Measurements from ENCODE around the gene CAMK1D. TPM values are rescaled to one million over a fixed set of nuclear protein-coding genes. Genes with fewer than 3 reads are reported as not detected.

CAMK1D gene
- polyA plus RNA-seq, 1 donor (not counting 4 experiments of a cell fraction or from before 2014, with no cell fraction given): 0.76 TPM

DNA sequence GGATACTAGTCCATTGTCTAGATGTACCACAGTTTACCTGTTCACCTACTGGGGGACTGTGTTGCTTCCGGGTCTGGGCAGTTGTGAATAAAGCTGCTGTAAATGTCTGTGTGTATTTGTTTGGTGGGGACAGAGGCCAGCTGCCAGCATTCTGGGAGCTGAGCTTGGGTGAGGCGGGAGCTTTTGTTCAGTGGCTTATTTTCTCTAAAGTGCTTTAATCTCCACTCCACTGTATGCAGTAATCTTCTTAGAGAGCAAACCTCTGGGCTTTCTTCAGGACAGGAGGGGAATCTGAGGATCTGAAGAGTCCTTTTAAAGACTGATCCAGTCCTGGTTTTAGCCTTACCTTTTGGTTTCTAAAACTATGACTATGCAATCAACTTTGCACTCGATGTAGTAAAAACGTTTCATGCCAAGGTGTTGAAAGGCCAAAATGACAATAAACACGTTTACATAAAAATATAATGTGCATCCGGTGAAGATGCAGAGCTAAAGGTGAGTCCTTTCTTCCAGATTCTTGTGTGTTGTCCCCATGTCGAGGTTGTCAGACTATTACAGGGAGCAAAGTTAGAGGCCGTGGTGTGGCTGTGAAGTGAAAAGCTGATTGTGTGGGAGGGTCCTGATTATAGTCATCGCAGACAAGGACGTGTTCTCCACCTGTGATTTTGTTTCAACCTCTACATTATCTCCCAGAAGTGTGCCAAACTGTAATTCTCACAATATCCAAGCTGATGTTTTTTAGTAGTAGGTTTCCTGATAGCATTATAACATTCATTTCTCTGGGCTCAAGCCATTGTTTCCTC, 279.8 kb downstream of the CAMK1D start:
- TF ChIP-seq EZH2 (IDR thresholded peaks at IDR 0.05; ENCODE audit: low read length): no peak
- TF ChIP-seq, protein P1, sequence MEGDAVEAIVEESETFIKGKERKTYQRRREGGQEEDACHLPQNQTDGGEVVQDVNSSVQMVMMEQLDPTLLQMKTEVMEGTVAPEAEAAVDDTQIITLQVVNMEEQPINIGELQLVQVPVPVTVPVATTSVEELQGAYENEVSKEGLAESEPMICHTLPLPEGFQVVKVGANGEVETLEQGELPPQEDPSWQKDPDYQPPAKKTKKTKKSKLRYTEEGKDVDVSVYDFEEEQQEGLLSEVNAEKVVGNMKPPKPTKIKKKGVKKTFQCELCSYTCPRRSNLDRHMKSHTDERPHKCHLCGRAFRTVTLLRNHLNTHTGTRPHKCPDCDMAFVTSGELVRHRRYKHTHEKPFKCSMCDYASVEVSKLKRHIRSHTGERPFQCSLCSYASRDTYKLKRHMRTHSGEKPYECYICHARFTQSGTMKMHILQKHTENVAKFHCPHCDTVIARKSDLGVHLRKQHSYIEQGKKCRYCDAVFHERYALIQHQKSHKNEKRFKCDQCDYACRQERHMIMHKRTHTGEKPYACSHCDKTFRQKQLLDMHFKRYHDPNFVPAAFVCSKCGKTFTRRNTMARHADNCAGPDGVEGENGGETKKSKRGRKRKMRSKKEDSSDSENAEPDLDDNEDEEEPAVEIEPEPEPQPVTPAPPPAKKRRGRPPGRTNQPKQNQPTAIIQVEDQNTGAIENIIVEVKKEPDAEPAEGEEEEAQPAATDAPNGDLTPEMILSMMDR (optimal IDR thresholded peaks at IDR 0.05 in 1 of 3, IDR thresholded peaks at IDR 0.05 in 1 of 3, conservative IDR thresholded peaks at IDR 0.05 in 1 of 3; ENCODE audit: extremely low read depth in 1 of 3, insufficient read depth in 2 of 3, low read length in 3 of 3): no peak
- H3K36me3 ChIP-seq (ENCODE audit: control insufficient read depth in 2 of 2, extremely low read depth in 1 of 2, insufficient read depth in 2 of 2, low read length in 2 of 2): no peaks in the 10 kb centered on the region
- no peak overlapping the region for H2AFZ ChIP-seq (ENCODE audit: control insufficient read depth, low read length)
- no peak overlapping the region for H3K9ac ChIP-seq (ENCODE audit: control insufficient read depth, extremely low read depth, insufficient read depth, low read length)
- dilution Hi-C loops (cut with MboI; ENCODE audit: extremely low pct_ligation_motif_present, low sequenced_read_pairs): no loop called here
- no peak overlapping the region for H3K27ac ChIP-seq (ENCODE audit: control insufficient read depth, insufficient read depth, low read length)
- H3K79me2 ChIP-seq (ENCODE audit: control insufficient read depth, insufficient read depth, low read length): no peaks in the 10 kb centered on the region
- peaks cover 4% of the 10 kb centered on the region for H3K4me1 ChIP-seq (ENCODE audit: control insufficient read depth, extremely low read depth, insufficient read depth, low read length)
- no peaks in the 10 kb centered on the region for H4K20me1 ChIP-seq (ENCODE audit: control insufficient read depth, extremely low read depth, insufficient read depth, low read length)
- no peaks in the 10 kb centered on the region for H3K9me1 ChIP-seq (ENCODE audit: control insufficient read depth, extremely low read depth, insufficient read depth, low read length)
- H3K9me3 ChIP-seq (ENCODE audit: control insufficient read depth, low read depth, low read length): peaks cover 11% of the 10 kb centered on the region
- no peaks in the 10 kb centered on the region for H3K27me3 ChIP-seq (ENCODE audit: control insufficient read depth, extremely low read depth, insufficient read depth, low read length)
- FAIRE-seq: no peak
- H3K4me3 ChIP-seq (ENCODE audit: control insufficient read depth in 2 of 3, extremely low read depth in 1 of 3, insufficient read depth in 2 of 3, low read depth in 1 of 3, low read length in 3 of 3): no peak overlapping the region
- H3K4me2 ChIP-seq (ENCODE audit: control insufficient read depth, extremely low read depth, insufficient read depth, low read depth, low read length): no peak overlapping the region
- no peak for DNase-seq (ENCODE audit: low read depth, low spot score)

DNA sequence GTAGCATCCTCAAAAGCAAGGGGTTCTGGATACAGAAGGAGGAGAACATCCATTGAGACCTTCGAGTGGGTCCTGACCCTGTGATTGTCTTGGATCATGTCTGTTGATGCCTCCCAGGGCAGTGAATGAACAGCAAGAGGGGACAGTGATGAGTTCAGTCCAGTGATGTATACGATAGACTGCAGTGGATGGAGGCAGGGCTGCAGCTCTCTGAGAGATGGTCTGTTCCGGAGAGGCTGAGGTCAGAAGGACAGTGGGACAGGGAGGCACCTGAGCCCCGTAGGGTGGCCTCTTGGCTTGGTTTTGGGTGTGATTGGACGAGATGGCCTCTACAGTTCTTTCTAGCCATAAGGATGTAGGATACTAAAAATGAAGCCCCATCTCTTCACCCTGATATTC, 280.4 kb downstream of the CAMK1D start:
- no peak overlapping the region for H3K4me3 ChIP-seq (ENCODE audit: control insufficient read depth in 2 of 3, extremely low read depth in 1 of 3, insufficient read depth in 2 of 3, low read depth in 1 of 3, low read length in 3 of 3)
- peaks cover 11% of the 10 kb centered on the region for H3K9me3 ChIP-seq (ENCODE audit: control insufficient read depth, low read depth, low read length)
- no peaks in the 10 kb centered on the region for H3K36me3 ChIP-seq (ENCODE audit: control insufficient read depth in 2 of 2, extremely low read depth in 1 of 2, insufficient read depth in 2 of 2, low read length in 2 of 2)
- H3K27ac ChIP-seq (ENCODE audit: control insufficient read depth, insufficient read depth, low read length): no peak overlapping the region
- no peaks in the 10 kb centered on the region for H4K20me1 ChIP-seq (ENCODE audit: control insufficient read depth, extremely low read depth, insufficient read depth, low read length)
- no peaks in the 10 kb centered on the region for H3K79me2 ChIP-seq (ENCODE audit: control insufficient read depth, insufficient read depth, low read length)
- no peak for TF ChIP-seq EZH2 (IDR thresholded peaks at IDR 0.05; ENCODE audit: low read length)
- TF ChIP-seq, protein P1 (optimal IDR thresholded peaks at IDR 0.05 in 1 of 3, IDR thresholded peaks at IDR 0.05 in 1 of 3, conservative IDR thresholded peaks at IDR 0.05 in 1 of 3; ENCODE audit: extremely low read depth in 1 of 3, insufficient read depth in 2 of 3, low read length in 3 of 3): no peak
- dilution Hi-C loops (cut with MboI; ENCODE audit: extremely low pct_ligation_motif_present, low sequenced_read_pairs): no loop called here
- H3K9ac ChIP-seq (ENCODE audit: control insufficient read depth, extremely low read depth, insufficient read depth, low read length): no peak overlapping the region
- FAIRE-seq (no peak), DNase-seq (ENCODE audit: low read depth, low spot score) (no peak)
- no peaks in the 10 kb centered on the region for H3K9me1 ChIP-seq (ENCODE audit: control insufficient read depth, extremely low read depth, insufficient read depth, low read length)
- H3K27me3 ChIP-seq (ENCODE audit: control insufficient read depth, extremely low read depth, insufficient read depth, low read length): no peaks in the 10 kb centered on the region
- H3K4me2 ChIP-seq (ENCODE audit: control insufficient read depth, extremely low read depth, insufficient read depth, low read depth, low read length): no peak overlapping the region
- no peak overlapping the region for H2AFZ ChIP-seq (ENCODE audit: control insufficient read depth, low read length)
- H3K4me1 ChIP-seq (ENCODE audit: control insufficient read depth, extremely low read depth, insufficient read depth, low read length): peaks cover 4% of the 10 kb centered on the region

All from keratinocyte (primary cell).